ENCODE data around the gene CCT8. TPM values are rescaled to one million over a fixed set of nuclear protein-coding genes. Genes with fewer than 3 reads are reported as not detected.

The CCT8 gene
- total RNA-seq, 4 donors from 2014 or later: 49.6 to 90.0 (median 63.5) TPM

GRCh38 chr21:29096218-29097015 lies 23.0 kb upstream of the CCT8 start:
- no peaks in the 10 kb centered on the region for H3K27me3 ChIP-seq

GRCh38 chr21:29092102-29092959 lies 18.9 kb upstream of the CCT8 start:
- no peaks in the 10 kb centered on the region for H3K9me3 ChIP-seq
- peak overlapping the region in 3 of 4 donors; percentile 11 to 70 (median 46) for H3K27ac ChIP-seq
- no peaks in the 10 kb centered on the region for H3K36me3 ChIP-seq
- no peak for DNase-seq (ENCODE audit: low spot score in 2 of 2)
- no peak overlapping the region for H3K4me3 ChIP-seq
- WGBS, 2 donors: 50 to 52% methylated on average over 9 of the region's 9 CpGs
- no peaks in the 10 kb centered on the region for H3K27me3 ChIP-seq
- TF ChIP-seq EP300 (IDR thresholded peaks at IDR 0.05) (no peak), CTCF (IDR thresholded peaks at IDR 0.05) (no peak), POLR2A (IDR thresholded peaks at IDR 0.05) (no peak)
- H3K4me1 ChIP-seq: peaks cover 0 to 29% (median 3%) of the 10 kb centered on the region in 4 donors

More at GRCh38 chr21:29096218-29097015, 23.0 kb upstream of the CCT8 start:
- 83 to 90% methylated on average over 8 of the region's 8 CpGs for WGBS, 2 donors
- Histone ChIP-seq H3K9me3 (no peaks in the 10 kb centered on the region), H3K4me3 (no peak overlapping the region), H3K27ac (no peak overlapping the region), H3K4me1 (peaks cover 0 to 9% (median 0%) of the 10 kb centered on the region in 4 donors), H3K36me3 (no peaks in the 10 kb centered on the region)
- DNase-seq (ENCODE audit: low spot score in 2 of 2): no peak
- TF ChIP-seq CTCF (IDR thresholded peaks at IDR 0.05) (no peak), EP300 (IDR thresholded peaks at IDR 0.05) (no peak), POLR2A (IDR thresholded peaks at IDR 0.05) (no peak)

- no peak overlapping the region for H3K4me3 ChIP-seq
- H3K27me3 ChIP-seq: no peaks in the 10 kb centered on the region
- no peaks in the 10 kb centered on the region for H3K9me3 ChIP-seq
- peak overlapping the region in 2 of 4 donors; percentile 39 to 70 for H3K27ac ChIP-seq
- WGBS, 2 donors: 32 to 40% methylated on average over 1 of the region's 1 CpG
- H3K36me3 ChIP-seq: no peaks in the 10 kb centered on the region
- peaks cover 0 to 29% (median 3%) of the 10 kb centered on the region in 4 donors for H3K4me1 ChIP-seq
- no peak for TF ChIP-seq POLR2A (IDR thresholded peaks at IDR 0.05)
- no peak for TF ChIP-seq EP300 (IDR thresholded peaks at IDR 0.05)
- TF ChIP-seq CTCF (IDR thresholded peaks at IDR 0.05): no peak
- DNase-seq (ENCODE audit: low spot score in 2 of 2): no peak
These were observed 17.6 kb upstream of the CCT8 start for GRCh38 chr21:29091033-29091432.

GRCh38 chr21:29085106-29085752 lies 11.8 kb upstream of the CCT8 start:
- H3K27ac ChIP-seq: no peak overlapping the region
- no peaks in the 10 kb centered on the region for H3K27me3 ChIP-seq
- H3K36me3 ChIP-seq: no peaks in the 10 kb centered on the region
- 76 to 79% methylated on average over 8 of the region's 8 CpGs for WGBS, 2 donors
- no peak overlapping the region for H3K4me3 ChIP-seq
- H3K9me3 ChIP-seq: no peaks in the 10 kb centered on the region
- DNase-seq (ENCODE audit: low spot score in 2 of 2): no peak
- peaks cover 0 to 10% (median 0%) of the 10 kb centered on the region in 4 donors for H3K4me1 ChIP-seq
- no peak for TF ChIP-seq POLR2A (IDR thresholded peaks at IDR 0.05)
- no peak for TF ChIP-seq EP300 (IDR thresholded peaks at IDR 0.05)

- DNase-seq (ENCODE audit: low spot score in 2 of 2): no peak
- Histone ChIP-seq H3K36me3 (no peaks in the 10 kb centered on the region), H3K4me3 (no peak overlapping the region), H3K27ac (no peak overlapping the region), H3K9me3 (no peaks in the 10 kb centered on the region), H3K27me3 (no peaks in the 10 kb centered on the region), H3K4me1 (peaks cover 0 to 5% (median 2%) of the 10 kb centered on the region in 4 donors)
- no peak for TF ChIP-seq EP300 (IDR thresholded peaks at IDR 0.05)
- no peak for TF ChIP-seq CTCF (IDR thresholded peaks at IDR 0.05)
- no peak for TF ChIP-seq POLR2A (IDR thresholded peaks at IDR 0.05)
- 33 to 34% methylated on average over 2 of the region's 2 CpGs for WGBS, 2 donors
These were observed 10.9 kb upstream of the CCT8 start for GRCh38 chr21:29084372-29084771.

Measured in tibial nerve (tissue), 4 donors.